Activated CD4-positive, alpha-beta memory T cell treated with anti-CD3 and anti-CD28 coated beads, Interleukin-2, amount 10 ng/mL, durations not matched to agents 7 days and 5 days (primary cell): ENCODE measurements around the gene ADCY7. TPM values are rescaled to one million over a fixed set of nuclear protein-coding genes. Genes with fewer than 3 reads are reported as not detected.

Experiments
- CTCF ChIA-PET: fragments of 350-600 bp; sonication (Branson Sonifier 250); formaldehyde crosslinking; loops from one replicate; lab custom pipeline; 2021; ENCODE audit warnings: antibody characterized with exemption, inconsistent platforms; lab: Charles Lee
- POLR2A ChIA-PET: fragments of 350-600 bp; sonication (Branson Sonifier 250); formaldehyde crosslinking; loops from one replicate; lab custom pipeline; 2021; ENCODE audit warnings: antibody characterized with exemption; lab: Charles Lee
- DNase-seq: peaks from one replicate; pipeline ENCODE4 v3.0.0-alpha.2; 2020
- H3K27ac Mint-ChIP-seq: one replicate; pipeline ENCODE4 v1.8.0; 2021; ENCODE audit warnings: mild to moderate bottlenecking, mixed read lengths
- H3K27me3 Mint-ChIP-seq: one replicate; pipeline ENCODE4 v1.8.0; 2021; ENCODE audit warnings: mixed read lengths
- H3K36me3 Mint-ChIP-seq: one replicate; pipeline ENCODE4 v1.8.0; 2021; ENCODE audit warnings: low read depth, mixed read lengths
- H3K4me1 Mint-ChIP-seq: one replicate; pipeline ENCODE4 v1.8.0; 2021; ENCODE audit warnings: mixed read lengths
- H3K4me3 Mint-ChIP-seq: one replicate; pipeline ENCODE4 v1.8.0; 2021; ENCODE audit warnings: mild to moderate bottlenecking, mixed read lengths
- H3K9me3 Mint-ChIP-seq: one replicate; pipeline ENCODE4 v1.8.0; 2021; ENCODE audit warnings: mixed read lengths
- total RNA-seq, 2 experiments: library from RNA; stranded (reverse); gene quantifications; one replicate each; pipeline ENCODE4 v1.2.3, GENCODE V29; 2021

Gene ADCY7
- total RNA-seq, 2 experiments from 2014 or later: 266 to 270 TPM

DNA sequence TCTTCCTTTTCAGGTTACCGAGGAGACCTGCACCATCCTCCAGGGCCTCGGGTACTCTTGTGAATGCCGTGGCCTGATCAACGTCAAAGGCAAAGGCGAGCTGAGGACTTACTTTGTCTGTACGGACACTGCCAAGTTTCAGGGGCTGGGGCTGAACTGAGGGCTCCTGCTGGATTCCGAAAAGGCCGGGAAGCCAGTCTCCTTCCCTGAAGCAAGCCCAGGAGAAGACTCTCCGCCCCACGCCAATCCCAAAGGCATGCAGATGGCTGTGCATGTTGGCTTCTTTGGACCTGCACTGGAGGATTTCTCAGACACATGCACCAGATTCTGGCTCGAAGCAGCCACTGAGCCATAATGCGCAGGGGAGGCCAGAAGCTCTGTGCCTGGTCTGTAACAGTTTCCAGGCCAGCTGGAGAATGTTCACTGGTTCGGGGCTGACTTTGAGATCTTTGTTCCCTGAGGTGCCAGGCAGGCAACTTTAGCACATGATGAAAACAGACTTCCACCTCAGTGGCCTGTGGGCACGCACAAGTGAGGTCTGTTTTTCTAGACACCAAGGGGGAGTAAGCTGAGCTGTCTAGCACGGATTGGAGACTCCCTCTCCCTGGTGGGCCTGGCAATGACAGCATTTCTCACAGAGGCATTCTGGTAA, 49.1 kb downstream of the ADCY7 start:
- ChIA-PET POLR2A (interaction anchor here (1.3 to 3.0 kb wide), 7 partner anchors 11 to 290 kb away, joined by 3 to 20 read pairs (median 8); partner anchors contain the start of gene CNEP1R1), CTCF (interaction anchor here (0.5 to 2.8 kb wide), 4 partner anchors 11 to 148 kb away, joined by 3 to 17 read pairs (median 4); no protein-coding TSS in a partner anchor)
- peaks cover 55% of the 10 kb centered on the region for H3K4me1 Mint-ChIP-seq
- H3K27ac Mint-ChIP-seq: peak overlapping the region; percentile 59
- peaks cover 77% of the 10 kb centered on the region for H3K36me3 Mint-ChIP-seq
- no peaks in the 10 kb centered on the region for H3K9me3 Mint-ChIP-seq
- no peak overlapping the region for H3K4me3 Mint-ChIP-seq
- peak; percentile 15 for DNase-seq
- H3K27me3 Mint-ChIP-seq: no peaks in the 10 kb centered on the region

DNA sequence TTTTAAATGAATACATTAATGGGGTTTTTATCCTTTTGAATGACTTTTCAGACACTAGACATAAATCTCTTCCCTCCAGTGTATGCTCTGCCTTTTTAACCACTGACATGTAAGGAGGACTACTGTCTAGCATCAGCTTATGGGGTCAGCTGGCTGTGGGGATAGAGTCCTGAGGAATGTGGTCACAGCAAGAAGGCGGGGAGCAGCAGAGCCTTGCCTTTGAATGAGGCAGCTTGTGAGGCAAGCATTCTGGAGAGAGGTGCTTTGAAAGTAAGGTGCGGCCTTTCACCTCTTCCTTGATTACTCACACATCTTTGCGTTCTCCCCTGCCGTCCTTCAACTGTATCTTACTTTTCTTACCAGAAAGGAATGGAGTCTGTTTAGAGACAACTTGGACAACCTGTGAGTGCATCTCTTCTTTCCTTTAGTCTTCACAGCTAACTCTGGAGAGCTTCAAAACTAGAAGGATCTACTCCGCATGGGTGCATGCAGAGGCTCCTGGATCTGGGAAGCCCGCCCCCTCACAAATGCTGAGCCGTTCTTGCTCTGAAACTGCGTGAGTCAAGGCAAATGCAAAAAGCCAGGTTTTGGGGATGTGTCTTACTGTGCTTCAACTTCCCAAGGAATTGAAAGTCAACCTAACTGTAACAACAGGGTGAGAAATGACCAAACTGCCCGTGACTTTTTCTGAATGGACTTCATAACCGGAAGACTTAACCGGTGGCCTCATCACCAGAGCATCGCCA, 49.9 kb downstream of the ADCY7 start:
- DNase-seq: no peak
- ChIA-PET POLR2A (interaction anchor here (1.3 to 2.5 kb wide), 3 partner anchors 10 to 56 kb away, joined by 3 to 8 read pairs (median 7); no protein-coding TSS in a partner anchor), CTCF (interaction anchor here (0.7 to 1.2 kb wide), 4 partner anchors 11 to 194 kb away, joined by 3 to 4 read pairs (median 3); no protein-coding TSS in a partner anchor)
- Mint-ChIP-seq H3K9me3 (no peaks in the 10 kb centered on the region), H3K4me1 (peaks cover 55% of the 10 kb centered on the region), H3K27ac (peak overlapping the region; percentile 52), H3K27me3 (no peaks in the 10 kb centered on the region), H3K36me3 (peaks cover 84% of the 10 kb centered on the region), H3K4me3 (no peak overlapping the region)

DNA sequence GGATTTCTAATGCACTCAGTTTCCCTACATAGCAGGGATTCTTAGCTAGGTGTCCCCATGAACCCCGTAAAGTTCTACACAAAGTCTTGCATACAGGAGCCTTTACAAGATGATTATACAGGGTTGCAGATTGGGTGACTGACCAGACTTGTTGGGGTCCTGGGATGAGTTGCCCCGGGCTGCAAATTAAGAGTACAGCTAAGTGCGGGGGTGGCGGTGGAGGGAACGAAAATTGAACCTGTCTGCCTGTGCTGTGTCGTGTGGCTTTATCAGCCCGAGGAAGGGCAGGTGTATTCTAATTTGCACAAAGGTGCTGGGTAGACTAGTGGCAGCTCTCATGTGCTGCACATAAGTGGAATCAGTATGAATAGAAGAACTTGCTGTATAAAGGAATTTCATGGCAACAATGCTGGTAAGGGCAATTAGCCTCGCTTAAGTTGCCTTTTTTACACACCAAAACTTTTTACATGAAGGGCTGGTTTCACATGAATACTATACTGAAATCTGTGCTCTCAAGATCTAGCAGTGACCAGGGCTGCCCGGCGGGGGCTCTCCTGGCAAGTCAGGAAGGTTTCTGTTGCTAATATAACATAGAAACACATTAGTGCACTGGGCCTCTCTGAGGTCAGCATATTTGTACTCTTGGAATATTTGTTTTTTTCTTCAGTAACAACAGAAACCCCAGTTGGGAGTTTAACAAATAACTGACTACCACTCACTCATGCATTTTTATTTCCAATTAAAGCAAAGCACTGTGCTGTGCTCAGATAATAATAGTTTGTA, 50.7 kb downstream of the ADCY7 start:
- peak; percentile 15 for DNase-seq
- Mint-ChIP-seq H3K27me3 (no peaks in the 10 kb centered on the region), H3K36me3 (peaks cover 85% of the 10 kb centered on the region), H3K27ac (peak overlapping the region; percentile 52), H3K9me3 (no peaks in the 10 kb centered on the region), H3K4me3 (no peak overlapping the region), H3K4me1 (peaks cover 52% of the 10 kb centered on the region)
- ChIA-PET CTCF (interaction anchor here (0.6 to 1.0 kb wide), 4 partner anchors 9 to 193 kb away, joined by 3 to 4 read pairs (median 3); no protein-coding TSS in a partner anchor), POLR2A (interaction anchor here (1.3 to 2.5 kb wide), 3 partner anchors 10 to 56 kb away, joined by 3 to 8 read pairs (median 7); no protein-coding TSS in a partner anchor)

DNA sequence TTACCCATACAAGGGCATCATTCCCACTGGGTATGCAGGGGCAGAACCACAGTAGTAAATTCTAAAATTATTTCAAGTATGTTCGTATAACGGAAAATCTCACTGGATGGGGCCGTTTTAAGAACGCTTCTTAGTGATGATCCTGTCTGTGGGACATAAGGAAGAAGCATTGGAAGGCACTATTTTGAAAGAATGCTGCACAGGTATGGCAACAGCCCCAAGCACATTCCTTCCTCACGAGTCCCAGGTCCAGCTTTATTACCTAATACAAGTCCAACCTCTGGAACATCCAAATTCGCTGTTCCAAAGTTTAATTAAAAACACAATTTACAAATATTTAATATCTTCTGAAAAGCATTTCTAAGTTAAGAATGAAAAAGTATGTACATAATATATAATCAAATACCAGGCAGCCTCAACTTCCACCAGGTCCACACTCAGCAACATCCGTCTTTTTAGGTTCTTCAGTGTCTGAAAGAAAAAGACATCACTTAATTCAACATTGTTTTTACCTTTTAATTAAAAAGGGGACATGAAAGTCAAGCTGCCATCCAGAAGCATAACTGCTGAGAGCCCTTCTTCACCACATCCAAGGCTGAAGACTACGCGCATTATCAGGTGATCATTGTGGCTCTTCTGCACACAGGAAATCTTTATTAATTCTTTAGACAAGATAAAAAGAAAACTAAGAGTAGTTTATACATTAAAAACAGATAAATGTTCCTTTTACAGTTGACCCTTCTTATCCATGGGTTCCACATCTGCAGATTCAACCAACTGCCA, 52.6 kb downstream of the ADCY7 start:
- POLR2A ChIA-PET: interaction anchor here (1.3 to 1.4 kb wide), 2 partner anchors 9 to 40 kb away, joined by 3 read pairs; no protein-coding TSS in a partner anchor
- no peak overlapping the region for H3K27ac Mint-ChIP-seq
- H3K36me3 Mint-ChIP-seq: peaks cover 80% of the 10 kb centered on the region
- H3K27me3 Mint-ChIP-seq: no peaks in the 10 kb centered on the region
- CTCF ChIA-PET: interaction anchor here (1.9 kb wide), 1 partner anchor 36 kb away, joined by 4 read pairs; no protein-coding TSS in a partner anchor
- no peaks in the 10 kb centered on the region for H3K9me3 Mint-ChIP-seq
- H3K4me1 Mint-ChIP-seq: peaks cover 44% of the 10 kb centered on the region
- DNase-seq: peak; percentile 15
- H3K4me3 Mint-ChIP-seq: no peak overlapping the region

DNA sequence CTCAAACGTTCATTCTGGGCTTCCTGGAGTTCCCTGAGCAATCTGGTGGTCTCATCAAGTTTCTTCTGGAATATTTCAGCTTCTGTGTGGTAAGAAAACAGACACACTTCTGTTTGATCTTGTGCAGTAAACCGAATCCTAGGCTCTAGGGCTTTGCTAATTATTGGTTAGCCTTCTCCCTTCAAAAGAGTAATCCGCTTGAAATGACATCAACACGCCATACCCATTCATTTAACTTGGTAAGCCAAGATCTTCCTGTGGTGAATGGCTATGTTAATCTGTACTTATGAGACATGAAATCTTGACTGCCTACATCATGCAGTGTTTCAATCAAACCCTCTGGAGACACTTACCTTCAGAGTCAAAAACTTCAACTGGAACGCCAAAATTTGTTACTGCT, 54.0 kb downstream of the ADCY7 start:
- no peak for DNase-seq
- H3K36me3 Mint-ChIP-seq: peaks cover 80% of the 10 kb centered on the region
- CTCF ChIA-PET: interaction anchor here (13.2 kb wide), 1 partner anchor 35 kb away, joined by 364 read pairs; no protein-coding TSS in a partner anchor
- H3K27ac Mint-ChIP-seq: peak overlapping the region; percentile 63
- peaks cover 45% of the 10 kb centered on the region for H3K4me1 Mint-ChIP-seq
- POLR2A ChIA-PET: no interaction called here
- H3K9me3 Mint-ChIP-seq: no peaks in the 10 kb centered on the region
- H3K4me3 Mint-ChIP-seq: no peak overlapping the region
- H3K27me3 Mint-ChIP-seq: no peaks in the 10 kb centered on the region

DNA sequence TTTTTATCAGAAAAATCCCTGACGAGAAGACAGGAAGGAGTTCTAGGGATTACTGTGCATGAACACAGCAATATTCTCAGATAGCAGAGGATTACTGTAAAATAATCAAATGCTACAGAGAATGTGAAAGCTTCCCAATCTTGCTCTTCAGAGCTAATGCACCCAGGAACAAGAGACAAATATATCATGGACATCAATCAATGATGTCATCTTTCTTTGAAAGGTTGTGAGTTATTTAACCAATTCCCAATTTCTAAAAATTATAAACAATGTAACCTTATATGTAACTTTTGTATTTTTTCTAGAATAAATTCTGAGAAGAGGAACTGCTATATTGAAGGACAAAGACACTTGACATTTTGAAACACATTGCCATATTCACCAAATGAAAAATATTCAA, 56.0 kb downstream of the ADCY7 start:
- CTCF ChIA-PET: interaction anchor here (0.9 to 13.2 kb wide), 8 partner anchors 8 to 484 kb away, joined by 3 to 364 read pairs (median 8); partner anchors contain the start of gene CNEP1R1
- H3K9me3 Mint-ChIP-seq: no peaks in the 10 kb centered on the region

DNA sequence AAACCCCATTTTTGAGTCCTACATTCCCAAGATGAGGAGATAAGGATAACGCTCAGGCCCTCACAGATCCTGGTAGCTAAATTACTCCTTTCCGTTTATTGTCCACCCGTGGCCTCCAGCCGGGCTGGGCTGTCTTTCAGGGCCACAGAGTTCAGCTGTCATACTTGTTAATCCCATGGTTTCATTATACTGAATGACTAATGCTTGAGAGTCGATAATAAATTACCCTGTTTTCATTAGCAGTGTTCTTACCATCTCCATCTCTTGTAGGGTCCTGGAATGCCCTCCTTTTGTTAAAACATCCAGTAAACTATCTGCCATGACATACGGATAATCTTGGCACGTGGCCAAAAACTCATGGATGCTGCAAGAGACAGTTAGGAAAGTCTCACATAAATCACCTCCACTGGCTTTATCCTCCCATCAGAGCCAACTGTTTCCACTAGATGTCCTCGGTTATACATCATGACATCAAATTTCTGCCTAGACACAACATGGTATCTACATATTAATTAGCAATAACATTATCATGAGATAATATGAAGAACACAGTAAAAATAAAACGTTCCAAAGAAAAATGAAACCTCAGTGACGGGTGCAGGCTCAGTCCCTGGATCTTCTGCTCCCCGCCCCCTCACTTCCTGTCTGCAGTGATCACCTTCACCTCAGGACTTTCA, 57.1 kb downstream of the ADCY7 start:
- no peak overlapping the region for H3K4me3 Mint-ChIP-seq
- peaks cover 51% of the 10 kb centered on the region for H3K4me1 Mint-ChIP-seq
- H3K9me3 Mint-ChIP-seq: no peaks in the 10 kb centered on the region
- H3K27ac Mint-ChIP-seq: peak overlapping the region; percentile 25
- POLR2A ChIA-PET: interaction anchor here (1.6 to 9.8 kb wide), 2 partner anchors 15 to 37 kb away, joined by 5 to 165 read pairs; no protein-coding TSS in a partner anchor
- CTCF ChIA-PET: interaction anchor here (0.9 to 13.2 kb wide), 8 partner anchors 9 to 483 kb away, joined by 3 to 364 read pairs (median 8); partner anchors contain the start of gene CNEP1R1
- H3K36me3 Mint-ChIP-seq: peaks cover 72% of the 10 kb centered on the region
- no peak for DNase-seq
- H3K27me3 Mint-ChIP-seq: no peaks in the 10 kb centered on the region

More for the DNA sequence above, 56.0 kb downstream of the ADCY7 start:
- Mint-ChIP-seq H3K4me1 (peaks cover 45% of the 10 kb centered on the region), H3K27me3 (no peaks in the 10 kb centered on the region), H3K36me3 (peaks cover 70% of the 10 kb centered on the region), H3K4me3 (no peak overlapping the region), H3K27ac (no peak overlapping the region)
- POLR2A ChIA-PET: interaction anchor here (0.9 to 9.8 kb wide), 4 partner anchors 11 to 76 kb away, joined by 3 to 165 read pairs (median 4); no protein-coding TSS in a partner anchor
- DNase-seq: no peak

DNA sequence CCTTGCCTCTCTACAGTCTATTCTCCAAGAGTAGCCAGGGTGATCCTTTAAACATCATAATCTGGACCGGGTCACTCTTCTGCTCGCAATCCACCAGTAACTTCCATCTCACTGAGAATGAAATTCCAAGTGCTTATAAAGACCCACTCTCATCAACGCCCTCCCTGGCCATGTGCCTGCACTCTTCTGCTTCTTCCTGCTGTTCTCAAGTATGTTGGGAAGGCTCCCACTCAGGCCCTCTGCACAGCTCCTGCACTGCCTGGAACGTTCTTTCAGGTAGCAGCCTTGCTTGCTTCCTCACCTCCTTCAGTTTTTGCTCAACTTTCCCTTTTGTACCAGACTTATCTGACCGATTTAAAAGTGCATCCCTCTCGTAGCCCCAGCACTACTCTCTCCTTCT, 58.0 kb downstream of the ADCY7 start:
- no peak for DNase-seq
- POLR2A ChIA-PET: interaction anchor here (1.6 to 9.8 kb wide), 3 partner anchors 14 to 36 kb away, joined by 5 to 165 read pairs (median 86); no protein-coding TSS in a partner anchor
- Mint-ChIP-seq H3K9me3 (no peaks in the 10 kb centered on the region), H3K36me3 (peaks cover 76% of the 10 kb centered on the region), H3K4me3 (no peak overlapping the region), H3K27ac (peak overlapping the region; percentile 25), H3K27me3 (no peaks in the 10 kb centered on the region), H3K4me1 (peaks cover 55% of the 10 kb centered on the region)
- CTCF ChIA-PET: interaction anchor here (1.0 to 13.2 kb wide), 3 partner anchors 15 to 482 kb away, joined by 3 to 364 read pairs (median 98); no protein-coding TSS in a partner anchor

DNA sequence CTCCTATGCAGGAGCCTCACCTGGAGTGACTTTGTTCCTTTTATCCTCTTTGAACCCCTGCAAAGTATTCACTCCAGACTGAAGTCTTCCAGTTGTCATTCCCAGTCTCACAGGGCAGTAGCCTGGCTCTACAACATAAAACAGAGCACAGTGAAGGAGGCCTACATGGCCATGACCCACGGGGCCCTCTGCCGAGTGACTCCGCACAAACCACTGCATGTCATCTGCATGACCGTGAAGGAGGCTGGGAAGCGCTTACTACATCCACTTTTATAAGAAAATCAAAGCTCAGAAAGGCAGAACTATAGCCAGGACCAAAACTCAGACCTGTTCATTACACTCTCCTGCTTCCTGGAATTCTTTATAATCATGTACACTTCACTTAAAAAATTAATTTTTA, 59.9 kb downstream of the ADCY7 start:
- Mint-ChIP-seq H3K4me1 (peaks cover 67% of the 10 kb centered on the region), H3K4me3 (no peak overlapping the region), H3K27me3 (no peaks in the 10 kb centered on the region), H3K36me3 (peaks cover 73% of the 10 kb centered on the region), H3K27ac (peak overlapping the region; percentile 45), H3K9me3 (no peaks in the 10 kb centered on the region)
- CTCF ChIA-PET: interaction anchor here (0.6 to 13.2 kb wide), 21 partner anchors 8 to 485 kb away, joined by 3 to 364 read pairs (median 7); no protein-coding TSS in a partner anchor
- DNase-seq: peak; percentile 16
- POLR2A ChIA-PET: interaction anchor here (1.0 to 9.8 kb wide), 14 partner anchors 9 to 480 kb away, joined by 3 to 165 read pairs (median 7); partner anchors contain the start of genes CNEP1R1 and CYLD

DNA sequence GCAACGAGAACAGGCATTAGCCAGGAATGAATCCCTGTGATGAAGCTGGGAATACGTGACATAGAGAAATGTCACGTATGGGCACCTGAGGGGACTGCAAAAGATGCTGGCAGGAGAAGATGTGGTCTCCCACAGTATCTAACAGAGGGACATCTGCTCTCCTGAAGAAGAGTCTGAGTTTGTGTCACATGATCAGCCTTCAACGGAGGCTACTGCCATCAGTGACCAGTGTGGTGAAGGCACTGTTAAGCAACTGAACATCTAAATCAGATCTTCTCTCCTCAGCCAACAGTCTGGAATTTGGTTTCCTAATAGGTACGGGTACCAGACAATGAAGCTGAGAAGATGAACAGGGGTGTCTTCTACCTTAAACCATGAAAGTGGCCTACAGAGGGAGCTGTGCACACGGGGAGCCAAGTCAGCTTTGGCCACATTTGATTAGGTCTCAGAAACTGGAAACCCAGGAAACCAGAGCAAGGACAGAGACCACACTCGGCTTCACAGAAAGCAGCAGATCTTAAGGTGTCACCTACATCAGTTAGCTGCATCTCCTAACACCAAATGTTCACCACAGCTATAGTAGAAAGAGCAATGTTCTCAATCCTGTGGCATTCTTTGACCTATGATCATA, 60.6 kb downstream of the ADCY7 start:
- Mint-ChIP-seq H3K4me1 (peaks cover 72% of the 10 kb centered on the region), H3K36me3 (peaks cover 73% of the 10 kb centered on the region), H3K4me3 (no peak overlapping the region), H3K27me3 (no peaks in the 10 kb centered on the region), H3K9me3 (no peaks in the 10 kb centered on the region), H3K27ac (peak overlapping the region; percentile 85)
- peak; percentile 82 for DNase-seq
- ChIA-PET POLR2A (interaction anchor here (0.7 to 9.8 kb wide), 27 partner anchors 10 to 479 kb away, joined by 3 to 165 read pairs (median 6); partner anchors contain the start of genes CNEP1R1, CYLD and SNX20), CTCF (interaction anchor here (0.6 to 13.2 kb wide), 34 partner anchors 9 to 485 kb away, joined by 3 to 364 read pairs (median 4); partner anchors contain the start of genes BRD7, CNEP1R1 and HEATR3)
